CD4-positive, alpha-beta T cell (primary cell): ENCODE results near the gene RPLP2. TPM values are rescaled to one million over a fixed set of nuclear protein-coding genes. Genes with fewer than 3 reads are reported as not detected.

Source experiments
- ATAC-seq: fragments of 200-7000 bp; cut with Tn5 transposase; one replicate; pipeline ENCODE4 v1.10.0; 2022; ENCODE audit warnings: mild to moderate bottlenecking; ENCODE audit not compliant: poor library complexity
- CTCF ChIA-PET: fragments of 350-600 bp; sonication (Branson Sonifier 250); formaldehyde crosslinking; loops from one replicate; lab custom pipeline; 2021; ENCODE audit warnings: antibody characterized with exemption, inconsistent platforms; lab: Charles Lee
- POLR2A ChIA-PET: fragments of 350-600 bp; sonication (Branson Sonifier 250); formaldehyde crosslinking; loops from one replicate; lab custom pipeline; 2021; ENCODE audit warnings: antibody characterized with exemption, inconsistent platforms; lab: Charles Lee
- DNase-seq, 14 experiments: peaks; one replicate each; pipeline ENCODE4 v3.0.0-alpha.2; 2013 to 2020; ENCODE audit warnings: mixed read lengths in 2 of 14
- H3K27ac ChIP-seq, 2 donors: one replicate each; pipeline versions ENCODE4 v1.5.1 to v1.7.0; 2013; ENCODE audit warnings: low read length in 2 of 2, low read depth in 1 of 2, mild to moderate bottlenecking in 1 of 2
- H3K27me3 ChIP-seq, 2 experiments: 1 replicate in 1 of 2; 2 replicates in 1 of 2; pipeline versions ENCODE4 v1.6.1 to v1.7.0; 2013; ENCODE audit warnings: low read length in 2 of 2, control low read depth in 1 of 2, mild to moderate bottlenecking in 1 of 2, moderate library complexity in 1 of 2; ENCODE audit not compliant: insufficient read depth in 2 of 2, control insufficient read depth in 1 of 2
- H3K36me3 ChIP-seq: one replicate; pipeline ENCODE4 v1.6.1; 2013; ENCODE audit warnings: low read length, control low read depth; ENCODE audit not compliant: insufficient read depth
- H3K4me1 ChIP-seq: one replicate; pipeline ENCODE4 v1.6.1; 2013; ENCODE audit warnings: low read length, control low read depth; ENCODE audit not compliant: insufficient read depth
- H3K4me3 ChIP-seq: one replicate; pipeline ENCODE4 v1.5.1; 2013; ENCODE audit warnings: mild to moderate bottlenecking, low read length, moderate library complexity
- H3K9me3 ChIP-seq, 2 experiments: 1 replicate in 1 of 2; 2 replicates in 1 of 2; pipeline versions ENCODE4 v1.6.1 to v1.7.0; 2013; ENCODE audit warnings: low read length in 2 of 2, mild to moderate bottlenecking in 2 of 2, control low read depth in 1 of 2, moderate library complexity in 1 of 2; ENCODE audit not compliant: control insufficient read depth in 1 of 2, insufficient read depth in 1 of 2
- H3K27ac Mint-ChIP-seq: one replicate; pipeline ENCODE4 v1.8.0; 2020; ENCODE audit warnings: mixed read lengths
- H3K27me3 Mint-ChIP-seq: one replicate; pipeline ENCODE4 v1.8.0; 2021; ENCODE audit warnings: mixed read lengths
- H3K36me3 Mint-ChIP-seq: one replicate; pipeline ENCODE4 v1.8.0; 2021; ENCODE audit warnings: low read depth, mixed read lengths
- H3K4me1 Mint-ChIP-seq: one replicate; pipeline ENCODE4 v1.8.0; 2021; ENCODE audit warnings: low read depth, mixed read lengths
- H3K4me3 Mint-ChIP-seq: one replicate; pipeline ENCODE4 v1.8.0; 2020; ENCODE audit warnings: mild to moderate bottlenecking, mixed read lengths
- H3K9me3 Mint-ChIP-seq: one replicate; pipeline ENCODE4 v1.8.0; 2020; ENCODE audit warnings: mixed read lengths
- CTCF ChIP-seq: fragments of 200-600 bp; IDR thresholded peaks from one replicate; pipeline ENCODE4 v1.8.0; 2022; ENCODE audit warnings: antibody characterized with exemption, mild to moderate bottlenecking
- intact Hi-C, 2 experiments: fragments of 100-400 bp; cut with DNase I in 1 of 2; cut with micrococcal nuclease in 1 of 2; formaldehyde crosslinking; loops; one replicate each; pipeline versions ENCODE4 v1.15.1 to v1.9.0; 2023 to 2025; cut with DNase I, micrococcal nuclease
- total RNA-seq, 174 experiments: library from RNA in 2 of 174; stranded (reverse) in 2 of 174; gene quantifications; one replicate each; pipeline ENCODE4 v1.2.3 and lab custom pipeline; 2021 to 2026

The RPLP2 gene
- total RNA-seq, 2 experiments from 2014 or later, result 5,234 to 5,390 TPM

- H3K4me3 ChIP-seq, result peak overlapping the region; percentile 34
- H3K27me3 Mint-ChIP-seq, result peaks cover 29% of the 10 kb centered on the region
These were observed 24.1 kb downstream of the RPLP2 start for GRCh38 chr11:833849-834311.

GRCh38 chr11:834371-835316 lies 24.9 kb downstream of the RPLP2 start:
- peaks cover 0 to 18% of the 10 kb centered on the region in 2 experiments for H3K9me3 ChIP-seq
- H3K27me3 ChIP-seq, result peaks cover 21 to 29% of the 10 kb centered on the region in 2 experiments
- Mint-ChIP-seq H3K27ac (no peak overlapping the region), H3K27me3 (peaks cover 21% of the 10 kb centered on the region), H3K9me3 (no peaks in the 10 kb centered on the region), H3K4me1 (peaks cover 22% of the 10 kb centered on the region), H3K4me3 (peak overlapping the region; percentile 69), H3K36me3 (peaks cover 11% of the 10 kb centered on the region)
- peaks cover 19% of the 10 kb centered on the region for H3K36me3 ChIP-seq
- intact Hi-C loops, result no loop called here
- ChIA-PET POLR2A (interaction anchor here (1.6 to 10.0 kb wide), 3 partner anchors 8 to 26 kb away, joined by 4 to 115 read pairs (median 71); partner anchors contain the start of genes PNPLA2, POLR2L and TSPAN4), CTCF (no interaction called here)
- no peak overlapping the region for H3K27ac ChIP-seq
- no peak overlapping the region for H3K4me3 ChIP-seq
- DNase-seq (peak in 2 of 14 experiments; percentile 56 to 65), ATAC-seq (no peak)
- H3K4me1 ChIP-seq, result peaks cover 52% of the 10 kb centered on the region
- TF ChIP-seq CTCF, result no peak

More at GRCh38 chr11:833849-834311, 24.1 kb downstream of the RPLP2 start:
- H3K9me3 Mint-ChIP-seq, result no peaks in the 10 kb centered on the region
- H3K36me3 Mint-ChIP-seq, result peaks cover 3% of the 10 kb centered on the region
- peak overlapping the region; percentile 85 for H3K4me3 Mint-ChIP-seq
- TF ChIP-seq CTCF, result no peak
- Histone ChIP-seq H3K36me3 (peaks cover 11% of the 10 kb centered on the region), H3K9me3 (peaks cover 0 to 25% of the 10 kb centered on the region in 2 experiments), H3K27ac (no peak overlapping the region), H3K4me1 (peaks cover 58% of the 10 kb centered on the region), H3K27me3 (peaks cover 29 to 37% of the 10 kb centered on the region in 2 experiments)
- intact Hi-C loops, result no loop called here
- ATAC-seq (no peak), DNase-seq (no peak)
- H3K4me1 Mint-ChIP-seq, result peaks cover 24% of the 10 kb centered on the region
- CTCF ChIA-PET, result no interaction called here
- no peak overlapping the region for H3K27ac Mint-ChIP-seq
- POLR2A ChIA-PET, result interaction anchor here (1.6 to 10.0 kb wide), 3 partner anchors 9 to 25 kb away, joined by 4 to 115 read pairs (median 71); partner anchors contain the start of genes PNPLA2, POLR2L and TSPAN4

GRCh38 chr11:836274-836673 lies 26.5 kb downstream of the RPLP2 start:
- Histone ChIP-seq H3K9me3 (peaks cover 0 to 8% of the 10 kb centered on the region in 2 experiments), H3K4me1 (peaks cover 52% of the 10 kb centered on the region), H3K27me3 (peaks cover 5 to 14% of the 10 kb centered on the region in 2 experiments), H3K27ac (no peak overlapping the region), H3K36me3 (peaks cover 28% of the 10 kb centered on the region), H3K4me3 (no peak overlapping the region)
- H3K27me3 Mint-ChIP-seq, result peaks cover 13% of the 10 kb centered on the region
- H3K4me3 Mint-ChIP-seq, result no peak overlapping the region
- H3K9me3 Mint-ChIP-seq, result no peaks in the 10 kb centered on the region
- H3K36me3 Mint-ChIP-seq, result peaks cover 22% of the 10 kb centered on the region
- ATAC-seq (no peak), DNase-seq (no peak)
- CTCF ChIA-PET, result no interaction called here
- POLR2A ChIA-PET, result interaction anchor here (1.2 kb wide), 1 partner anchor 16 kb away, joined by 4 read pairs; no protein-coding TSS in a partner anchor
- intact Hi-C loops, result no loop called here
- peaks cover 24% of the 10 kb centered on the region for H3K4me1 Mint-ChIP-seq
- TF ChIP-seq CTCF, result no peak
- no peak overlapping the region for H3K27ac Mint-ChIP-seq
